Activated T-helper 1 cell treated with anti-CD3 and anti-CD28 coated beads, Interleukin-2, amount 50 U/mL, for 16 hours (primary cell): Measurements from ENCODE around the gene TACC3.

Experiments
- DNase-seq, 2 donors: peaks; one replicate each; pipeline ENCODE4 v3.0.0-alpha.2; 2020; ENCODE audit warnings: low read depth in 1 of 2, low spot score in 1 of 2

The TACC3 gene

DNA sequence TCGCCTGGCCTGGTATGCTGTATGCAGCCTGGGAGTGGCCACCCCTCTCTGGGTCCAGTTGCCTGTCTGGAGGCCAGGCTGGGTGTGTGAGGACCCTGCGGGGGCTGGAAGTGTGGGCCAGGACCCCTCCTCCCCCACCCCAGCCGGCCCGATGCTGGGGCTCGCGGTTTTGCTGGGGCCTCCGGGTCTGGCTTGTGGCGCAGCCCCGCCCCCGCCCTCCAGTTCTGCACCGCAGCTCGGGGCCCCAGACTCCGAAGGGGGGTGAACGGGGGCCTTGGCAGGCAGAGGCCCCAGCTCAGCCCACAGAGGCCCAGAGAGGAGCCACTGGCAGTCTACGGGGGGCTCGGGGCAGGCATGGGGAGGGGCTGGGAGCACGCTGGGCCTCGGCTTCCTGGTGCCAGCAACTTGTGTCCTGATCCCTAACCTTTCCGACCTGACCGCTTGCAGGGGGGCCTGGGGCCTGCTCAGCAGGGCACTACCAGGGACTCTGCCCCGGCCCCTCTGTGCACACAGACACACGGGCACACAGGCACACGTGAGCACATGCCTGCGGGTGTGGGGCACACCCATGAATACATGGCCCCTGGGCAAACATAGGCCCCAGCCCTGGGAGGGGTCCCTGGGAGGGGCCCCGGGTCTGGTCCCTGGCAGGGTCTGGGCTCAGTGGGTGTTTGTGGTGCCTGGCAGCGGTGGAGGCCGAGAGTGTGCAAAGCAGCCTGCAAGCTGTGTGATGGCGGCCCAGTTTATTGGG, 50.4 kb downstream of the TACC3 start:
- no peak for DNase-seq

DNA sequence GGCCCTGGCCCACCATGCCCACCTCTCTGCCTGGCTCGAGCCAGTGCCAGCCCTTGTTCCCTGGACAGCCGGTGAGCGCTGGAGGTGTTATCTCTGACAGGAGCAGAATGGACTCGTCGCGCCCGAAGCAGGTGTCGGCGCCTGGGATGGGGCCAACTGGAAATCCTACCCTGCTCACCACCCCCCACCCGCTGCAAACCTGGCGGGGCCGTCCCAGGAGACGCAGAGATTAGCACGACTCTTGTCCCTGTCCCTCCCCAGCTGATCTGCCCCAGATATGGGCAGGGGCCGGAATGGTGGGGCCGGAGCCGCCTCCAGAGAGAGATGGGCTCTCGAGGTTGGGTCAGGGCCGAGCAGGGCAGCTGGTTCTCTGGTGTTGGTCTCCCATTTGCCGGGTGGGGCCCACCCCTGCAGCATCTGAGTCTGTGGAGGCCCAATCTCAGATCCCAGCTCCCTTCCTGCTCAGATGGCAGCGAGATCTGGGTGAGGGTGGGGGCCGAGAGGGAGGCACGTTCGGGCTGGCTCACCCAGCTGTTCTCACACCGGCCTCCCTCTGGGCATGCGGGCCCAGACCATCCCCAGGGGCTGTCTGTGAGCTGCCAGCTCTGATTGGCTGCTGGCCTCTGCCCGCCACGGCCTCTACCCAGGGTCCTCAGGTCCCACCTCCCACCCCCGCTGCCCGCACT, 51.7 kb downstream of the TACC3 start:
- DNase-seq = no peak

DNA sequence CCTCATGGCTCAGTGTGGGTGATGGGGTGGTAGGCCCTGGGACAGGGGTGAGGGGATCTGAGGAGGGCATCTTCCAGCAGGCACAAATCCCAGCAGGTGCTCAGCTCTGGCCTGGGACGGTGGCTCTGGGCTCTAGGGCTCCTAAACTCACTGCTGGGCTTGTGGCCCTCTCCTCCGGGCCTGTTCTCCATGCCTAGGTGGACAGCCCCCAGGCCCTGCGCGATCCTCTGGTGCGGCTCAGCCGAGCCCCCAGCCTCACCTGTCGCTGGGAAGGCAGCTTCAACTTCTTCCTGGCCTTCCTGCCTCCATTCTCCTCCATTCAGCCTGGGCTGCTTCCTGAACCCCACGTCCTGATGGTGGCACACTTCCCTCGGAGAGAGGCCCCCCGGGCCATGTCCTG, 52.4 kb downstream of the TACC3 start:
- no peak for DNase-seq

DNA sequence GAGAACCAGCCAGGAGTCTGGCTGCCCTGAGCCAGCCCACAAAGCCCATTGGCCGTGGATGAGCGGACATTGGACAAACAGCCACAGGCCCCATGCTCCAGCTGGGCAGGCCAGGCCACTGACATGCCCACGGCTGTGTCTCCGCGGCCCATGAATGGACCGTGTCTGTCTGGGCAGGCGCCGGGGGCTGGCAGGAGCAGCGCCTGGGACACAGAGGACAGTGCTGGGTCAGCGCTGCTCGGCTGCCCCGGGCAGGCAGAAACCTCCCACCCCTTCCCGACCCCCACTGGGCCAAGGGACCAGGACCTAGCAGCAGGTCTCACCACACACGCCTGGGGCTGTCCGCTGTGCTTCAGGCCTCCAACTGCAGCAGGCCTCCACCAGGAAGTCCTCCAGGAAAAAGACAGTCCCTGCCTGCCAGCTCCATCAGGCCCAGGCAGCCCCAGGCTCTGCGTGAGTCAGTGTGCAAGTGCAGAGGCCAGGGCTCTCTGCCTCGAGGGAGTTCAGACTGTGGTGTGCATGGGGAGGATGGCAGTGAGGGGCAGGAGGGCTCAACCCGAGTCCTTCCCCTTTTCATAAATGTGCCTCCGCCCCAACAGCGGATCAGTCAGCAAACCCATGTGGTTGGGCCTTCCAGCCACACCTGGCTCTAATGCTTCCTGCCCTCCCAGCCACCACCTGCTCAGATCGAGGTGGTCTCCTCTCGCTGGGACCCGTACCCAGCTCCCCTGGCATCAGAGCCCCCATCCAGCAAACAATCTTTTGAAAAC, 54.6 kb downstream of the TACC3 start:
- DNase-seq = no peak

DNA sequence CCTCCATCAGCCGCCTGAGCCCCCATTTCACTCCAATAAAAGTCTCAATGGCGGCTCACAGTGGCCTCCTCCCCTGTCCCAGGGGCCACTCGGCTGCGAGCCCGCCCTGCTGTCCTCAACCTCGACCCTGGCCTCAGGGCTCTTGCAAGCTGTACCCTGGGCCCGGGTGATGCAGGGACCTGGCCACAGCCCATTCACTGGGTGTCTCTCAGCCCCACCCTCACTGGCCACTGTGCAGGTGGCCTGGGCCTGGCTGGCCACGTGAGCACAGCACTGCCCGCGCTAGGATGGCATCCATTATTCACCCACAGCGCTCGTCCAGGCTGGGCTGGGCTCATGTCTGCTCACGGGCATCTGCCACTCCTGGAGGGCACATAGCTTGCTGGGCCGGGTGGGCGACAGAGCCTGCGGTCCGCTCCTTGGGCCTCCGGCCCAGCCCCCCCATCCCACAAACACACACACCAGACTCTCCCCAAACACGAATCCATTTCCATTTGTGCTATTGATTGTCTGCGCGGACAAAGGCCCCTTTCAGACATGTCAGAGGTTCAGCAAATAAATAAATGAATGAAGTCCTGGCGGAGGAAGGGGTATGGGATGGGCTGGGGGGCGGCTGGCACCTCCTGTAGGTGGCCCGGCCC, 55.3 kb downstream of the TACC3 start:
- no peak for DNase-seq

DNA sequence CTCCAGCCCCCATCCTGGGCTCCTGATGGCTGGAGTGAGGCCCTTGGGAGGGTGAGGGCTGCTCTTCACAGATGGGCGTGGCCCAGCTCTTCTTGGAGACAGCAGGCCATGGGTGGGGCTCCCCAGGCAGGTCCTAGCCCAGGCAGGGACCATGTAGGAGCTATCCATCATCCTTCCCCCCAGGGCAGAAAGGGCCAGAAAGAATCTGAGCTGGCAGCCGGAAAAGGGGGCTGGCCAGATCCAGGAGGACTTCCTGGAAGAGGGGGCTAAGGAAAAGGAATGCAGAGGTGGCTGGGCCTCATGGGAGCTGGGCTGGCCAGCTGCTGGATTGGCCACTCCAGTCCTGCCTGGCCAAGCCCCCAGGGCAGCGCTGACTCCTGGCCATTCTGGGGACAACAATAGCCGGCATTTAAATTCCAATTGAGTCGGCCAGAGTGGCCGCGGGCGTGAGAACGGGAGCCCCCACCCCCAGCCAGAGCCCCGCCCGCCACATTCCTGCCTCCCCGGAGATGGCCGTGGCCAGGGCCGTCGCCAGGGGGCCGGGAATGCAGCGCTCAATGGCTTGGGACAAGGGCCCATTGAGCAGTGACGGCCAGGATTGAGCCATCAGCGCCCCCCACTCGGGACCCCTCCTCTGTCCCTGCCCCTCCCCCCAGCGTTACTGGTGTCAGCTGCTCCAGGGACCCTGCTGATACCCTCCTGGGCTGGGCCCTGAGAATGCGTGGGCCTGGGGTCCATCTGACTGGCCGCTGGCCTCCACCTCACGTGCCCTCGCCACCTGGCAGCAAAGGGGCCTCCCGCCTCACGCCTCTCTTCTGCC, 56.7 kb downstream of the TACC3 start:
- no peak for DNase-seq

DNA sequence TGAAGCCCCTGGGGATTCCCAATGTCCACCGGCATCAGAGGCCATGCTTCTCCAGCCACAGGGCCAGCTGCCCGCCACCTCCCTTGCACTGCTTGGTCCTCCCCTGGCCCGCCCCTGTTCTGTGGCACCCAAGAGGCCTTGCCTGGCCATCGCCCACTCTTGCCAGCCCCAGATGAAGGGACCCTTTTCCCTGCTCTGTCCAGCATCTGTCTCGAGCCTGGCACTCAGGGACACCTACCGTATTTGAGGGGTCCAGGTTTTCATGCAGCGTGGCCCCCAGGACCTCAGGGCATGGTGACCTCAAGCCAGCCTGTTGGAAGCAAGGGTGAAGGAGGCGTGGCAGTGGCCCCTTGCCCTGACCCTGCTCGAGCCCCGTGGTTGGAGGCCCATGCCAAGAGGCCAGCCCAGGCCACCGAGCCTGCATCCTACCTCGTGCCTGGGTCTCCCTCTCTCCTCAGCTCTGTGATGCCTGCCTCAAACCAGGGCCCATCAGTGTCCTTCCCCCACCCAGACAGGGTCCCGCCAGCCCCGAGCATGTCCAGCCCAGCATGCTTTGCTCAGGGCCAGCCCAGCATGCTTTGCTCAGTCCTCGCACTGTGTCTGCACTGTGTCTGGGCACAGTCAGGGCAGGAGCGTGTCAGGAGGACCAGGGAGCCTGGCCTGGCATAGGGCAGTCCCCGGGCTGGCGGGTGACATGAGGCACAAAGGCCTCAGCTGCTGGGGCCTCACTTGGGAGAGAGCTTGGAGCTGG, 57.5 kb downstream of the TACC3 start:
- DNase-seq = no peak

DNA sequence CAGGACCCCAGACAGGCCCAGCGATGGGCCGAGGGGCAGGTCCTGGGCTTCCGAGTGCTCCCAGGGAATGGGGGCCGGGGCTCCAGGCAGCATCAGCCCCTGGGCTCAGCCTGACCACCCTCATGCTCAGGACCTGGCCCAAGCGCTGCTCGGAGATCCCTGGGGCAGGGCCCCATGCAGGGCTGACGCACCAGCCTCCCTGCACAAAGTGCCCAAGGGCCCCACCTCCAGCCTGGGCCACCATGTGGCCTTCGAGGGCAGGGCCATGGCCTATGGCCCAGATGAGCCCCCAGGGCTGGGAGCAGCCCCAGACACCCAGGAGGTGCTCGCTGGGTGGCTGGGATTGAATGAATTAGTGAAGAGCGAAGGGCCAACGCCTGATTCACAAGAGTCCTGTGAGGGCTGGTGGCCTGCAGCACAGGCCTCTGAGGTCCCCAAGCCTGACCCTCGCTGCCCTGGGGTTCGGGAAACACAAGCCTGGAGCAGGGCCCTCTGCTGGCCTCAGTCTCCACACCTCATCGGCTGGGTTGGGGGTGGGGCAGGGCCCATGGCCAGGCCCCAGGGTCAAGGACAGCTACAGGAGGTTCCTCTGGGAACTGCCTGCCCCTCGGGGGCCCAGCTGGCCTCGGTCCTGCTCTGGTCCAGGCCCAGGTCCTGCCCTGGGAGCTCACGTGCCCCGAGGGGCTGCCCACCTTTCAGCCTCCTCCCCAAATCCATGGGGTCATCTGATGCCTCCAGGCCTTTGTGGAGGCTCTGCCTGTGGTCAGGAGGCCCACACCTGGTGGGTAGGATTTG, 58.5 kb downstream of the TACC3 start:
- no peak for DNase-seq

DNA sequence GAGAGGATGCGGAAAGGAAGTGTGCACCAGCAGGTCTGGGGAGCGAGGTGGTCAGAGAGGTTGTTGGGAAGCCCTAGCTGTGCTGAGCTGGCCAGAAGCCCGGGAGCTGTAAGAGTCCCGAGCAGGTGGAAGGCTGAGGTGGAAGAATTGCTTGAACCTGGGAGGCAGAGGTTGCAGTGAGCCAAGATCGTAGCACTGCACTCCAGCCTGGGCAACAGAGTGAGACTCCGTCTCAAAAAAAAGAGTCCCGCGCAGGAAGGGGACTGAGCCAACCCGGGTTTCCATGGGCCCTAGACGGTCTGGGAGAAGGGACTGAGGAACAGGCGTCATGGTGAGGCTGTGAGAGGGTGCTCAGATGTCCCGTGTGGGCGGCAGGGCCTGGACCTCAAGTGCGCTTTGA, 59.1 kb downstream of the TACC3 start:
- DNase-seq = no peak

DNA sequence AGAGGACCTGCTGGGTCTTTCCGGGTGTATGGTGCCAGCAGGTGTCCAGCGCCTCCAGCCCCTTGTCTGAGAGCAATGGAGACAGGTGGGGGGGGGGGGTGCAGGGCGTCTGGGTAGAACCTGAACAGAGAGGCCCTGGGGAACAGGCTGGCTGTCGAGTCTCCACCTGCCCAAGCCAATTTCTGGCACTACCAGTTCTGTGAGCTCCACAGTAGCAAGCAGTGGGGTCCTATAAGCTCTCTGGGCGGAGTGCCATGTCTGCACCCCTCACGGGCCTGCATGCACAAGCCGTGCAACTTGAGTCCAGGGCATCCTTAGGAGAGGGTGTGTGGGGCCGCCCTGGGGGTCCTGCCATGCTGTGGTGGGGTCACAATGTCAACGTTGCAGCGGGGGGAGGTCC, 61.7 kb downstream of the TACC3 start:
- DNase-seq = no peak

DNA sequence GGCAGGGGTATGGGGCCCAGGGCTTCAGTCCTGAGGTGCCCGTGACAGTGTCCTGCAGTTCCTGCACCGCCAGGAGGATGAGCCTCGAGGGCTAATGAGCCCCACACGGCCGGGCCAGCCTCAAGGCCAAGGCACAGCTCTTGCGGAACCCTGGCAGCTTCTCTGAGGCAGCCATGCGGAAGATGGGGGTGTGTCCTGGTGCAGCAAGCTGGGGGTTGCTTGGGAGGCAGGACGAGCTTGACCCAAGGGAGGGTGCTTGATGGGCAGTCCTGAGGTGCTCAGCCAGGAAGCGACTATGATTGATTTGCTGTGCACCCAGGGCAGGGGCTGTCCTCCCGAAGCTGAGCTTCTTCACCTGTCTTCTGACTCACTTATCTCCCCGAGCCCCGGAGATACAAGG, 62.6 kb downstream of the TACC3 start:
- DNase-seq = no peak

DNA sequence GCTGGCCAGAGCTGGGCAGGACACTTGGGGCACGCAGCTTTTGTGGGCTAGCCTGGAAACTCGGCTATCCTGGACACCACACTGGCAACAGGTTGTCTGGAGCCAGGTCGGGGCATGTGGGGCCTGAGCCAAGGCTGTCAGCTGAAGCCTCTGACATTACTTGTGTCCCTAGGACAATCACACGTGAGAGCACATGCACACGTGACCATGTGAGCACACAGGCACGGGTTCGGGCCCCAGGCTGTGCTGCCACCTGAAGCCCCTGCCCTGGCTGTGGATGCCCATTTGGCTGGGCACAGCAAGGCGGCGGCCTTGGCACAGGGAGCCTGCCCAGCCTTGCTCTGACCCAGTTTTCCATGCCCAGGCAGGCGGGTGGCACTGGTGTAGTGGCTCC, 63.1 kb downstream of the TACC3 start:
- no peak for DNase-seq

DNA sequence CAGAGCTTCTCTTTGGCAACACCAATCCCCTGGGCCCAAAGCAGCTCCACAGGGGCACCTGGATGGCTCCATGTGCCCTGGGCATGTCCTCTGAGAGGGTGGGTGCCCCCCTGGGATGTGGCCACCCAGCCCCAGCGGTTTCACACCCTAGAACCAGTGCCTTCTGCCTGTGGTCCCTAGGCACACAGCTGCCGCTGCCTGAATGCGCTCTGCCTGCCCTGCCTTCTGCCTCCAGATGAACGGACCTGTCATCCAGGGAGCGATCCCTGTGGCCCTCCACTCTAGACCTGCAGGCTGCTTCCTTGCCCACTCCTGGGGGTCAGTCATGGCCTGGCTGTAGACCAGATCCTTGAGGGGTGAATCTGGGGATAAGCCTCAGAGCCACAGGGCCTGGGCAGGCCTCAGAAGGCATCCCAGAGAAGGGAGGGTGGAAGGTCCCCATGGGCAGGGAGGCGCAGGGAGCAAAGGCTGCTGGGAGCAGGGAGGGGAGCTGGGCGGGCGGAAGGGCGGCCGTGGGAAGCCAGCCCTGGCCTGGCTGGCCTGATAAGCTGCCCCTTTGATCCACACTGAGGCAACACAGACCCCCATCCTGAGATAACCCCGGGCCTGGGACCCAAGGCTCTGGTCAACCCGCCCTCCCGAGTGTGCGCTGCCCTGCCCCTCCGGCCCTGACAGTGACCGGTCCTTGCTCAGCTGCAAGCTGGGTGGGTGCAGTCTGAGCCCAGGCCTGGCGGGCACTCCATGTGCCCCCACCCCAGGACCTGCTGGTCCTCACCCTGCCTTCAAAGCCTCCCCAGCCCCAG, 63.7 kb downstream of the TACC3 start:
- DNase-seq = no peak

DNA sequence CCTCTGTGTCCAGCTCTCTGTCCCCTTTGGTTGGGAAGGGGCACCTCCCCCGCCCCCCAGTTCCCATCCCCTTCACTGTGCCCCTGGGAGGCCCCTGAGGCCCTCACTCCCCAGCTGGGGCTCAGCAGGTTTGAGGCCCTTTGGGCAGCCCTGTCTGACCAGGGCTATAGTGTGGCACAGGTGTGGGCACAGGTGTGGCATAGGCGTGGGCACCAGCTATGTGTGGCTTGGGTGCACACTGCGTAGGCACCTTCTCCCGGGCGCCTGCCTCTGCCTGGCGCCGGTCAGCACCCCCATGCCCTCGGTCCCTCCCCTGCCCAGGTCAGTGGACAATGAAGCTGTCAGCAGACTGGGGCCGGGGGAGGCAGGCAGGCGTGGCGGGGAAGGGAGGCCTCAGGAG, 64.3 kb downstream of the TACC3 start:
- no peak for DNase-seq

DNA sequence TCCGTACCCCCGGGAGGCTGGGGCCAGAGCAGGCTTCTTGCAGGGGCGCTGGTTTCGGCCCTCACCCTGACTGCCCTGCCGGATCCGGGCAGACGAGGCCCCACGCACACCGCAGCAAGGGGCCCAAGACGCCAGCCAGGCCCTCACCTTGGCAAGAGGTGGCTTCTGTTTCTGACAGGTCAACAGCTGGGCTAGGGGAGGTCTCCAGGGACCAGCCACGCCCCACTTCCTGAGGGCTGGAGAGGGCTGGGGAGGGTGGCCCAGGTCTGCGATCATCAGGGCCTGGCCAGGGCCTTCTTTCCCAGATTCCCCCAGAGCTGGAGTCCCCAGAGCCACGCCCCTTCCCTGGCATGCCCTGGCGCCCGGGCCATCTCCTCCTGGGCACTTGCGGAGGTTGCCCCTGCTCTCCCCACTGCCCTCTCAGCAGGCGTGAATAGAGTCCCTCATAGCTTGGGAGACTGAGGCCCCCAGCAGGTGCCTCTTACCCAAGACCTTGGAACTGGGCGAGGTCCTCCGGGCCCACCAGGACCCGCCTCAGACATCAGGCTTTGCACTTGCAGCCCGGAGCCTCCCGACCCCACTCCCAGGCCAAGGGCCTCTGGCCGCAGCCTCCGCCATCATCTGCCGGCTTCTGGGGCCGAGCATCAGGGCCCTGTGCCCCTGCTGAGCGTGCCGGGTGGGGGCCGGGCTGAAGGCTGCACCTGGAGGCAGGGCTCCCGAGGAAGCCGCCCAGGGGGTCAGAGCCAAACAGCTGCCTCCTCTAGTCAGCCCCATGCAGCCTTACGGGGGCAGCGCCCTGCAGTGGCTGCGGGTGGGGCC, 65.4 kb downstream of the TACC3 start:
- DNase-seq = no peak

DNA sequence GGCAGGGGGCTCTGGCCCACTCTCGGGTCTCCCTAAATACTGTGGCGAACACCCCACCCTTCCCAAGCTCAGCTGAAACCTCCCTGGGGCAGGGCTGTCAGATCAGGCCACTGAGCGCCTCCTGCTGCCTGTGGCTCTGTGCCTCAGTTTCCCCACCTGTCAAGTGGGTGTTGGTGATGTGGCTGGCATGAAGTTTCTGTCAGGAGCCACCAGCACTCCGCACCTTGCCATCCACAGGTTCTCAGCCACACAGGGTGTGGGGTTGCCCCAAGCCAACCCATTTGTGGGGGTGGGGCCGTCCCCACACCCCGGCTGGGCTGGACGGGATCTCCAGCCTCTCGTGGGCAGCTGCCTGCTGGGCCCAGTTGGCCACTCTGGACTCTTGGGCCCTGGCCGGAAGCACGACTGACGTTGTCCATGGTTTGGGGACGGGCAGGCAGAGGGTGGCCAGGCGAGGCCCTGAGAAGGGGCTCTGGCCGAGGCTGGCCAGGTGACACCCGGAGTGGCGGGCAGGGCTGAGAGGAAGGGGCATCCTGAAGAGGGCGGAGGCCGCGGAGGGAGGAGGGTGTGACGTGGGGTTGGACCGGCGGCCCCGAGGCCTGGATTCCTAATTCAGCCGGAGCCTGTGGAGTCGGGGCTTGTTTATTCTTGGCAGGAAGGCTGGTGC, 66.2 kb downstream of the TACC3 start:
- no peak for DNase-seq
